CD8-positive, alpha-beta memory T cell (primary cell): Measurements from ENCODE around the gene HOXD9. TPM values are rescaled to one million over a fixed set of nuclear protein-coding genes. Genes with fewer than 3 reads are reported as not detected.
A peak's percentile ranks its signal among the peaks of the same experiment; 100 is the strongest.

Experiments used
- CTCF ChIA-PET: fragments of 350-600 bp; sonication (Branson Sonifier 250); formaldehyde crosslinking; loops from one replicate; lab custom pipeline; 2021; ENCODE audit warnings: antibody characterized with exemption; lab: Charles Lee
- POLR2A ChIA-PET: fragments of 350-600 bp; sonication (Branson Sonifier 250); formaldehyde crosslinking; loops from one replicate; lab custom pipeline; 2021; ENCODE audit warnings: antibody characterized with exemption; lab: Charles Lee
- DNase-seq, 5 donors: peaks; one replicate each; pipeline versions ENCODE4 v3.0.0 to v3.0.0-alpha.2; 2020 to 2022; ENCODE audit warnings: mixed read lengths in 1 of 5
- H3K27ac ChIP-seq: one replicate; pipeline ENCODE4 v1.7.0; 2013; ENCODE audit warnings: low read depth, mild to moderate bottlenecking, low read length, moderate library complexity
- H3K27me3 ChIP-seq: 2 replicates; pipeline ENCODE4 v1.7.0; 2013; ENCODE audit warnings: low read length, mild to moderate bottlenecking; ENCODE audit not compliant: insufficient read depth, poor library complexity, severe bottlenecking
- H3K36me3 ChIP-seq: 2 replicates; pipeline ENCODE4 v1.7.0; 2013; ENCODE audit warnings: mild to moderate bottlenecking, low read length, moderate library complexity; ENCODE audit not compliant: insufficient read depth
- H3K4me1 ChIP-seq: 2 replicates; pipeline ENCODE4 v1.7.0; 2013; ENCODE audit warnings: mild to moderate bottlenecking, low read length, moderate library complexity; ENCODE audit not compliant: insufficient read depth
- H3K4me3 ChIP-seq: 2 replicates; pipeline ENCODE4 v1.7.0; 2013; ENCODE audit warnings: mild to moderate bottlenecking, low read length
- H3K9me3 ChIP-seq: 2 replicates; pipeline ENCODE4 v1.7.0; 2013; ENCODE audit warnings: mild to moderate bottlenecking, low read length
- H3K27ac Mint-ChIP-seq, 8 donors: one replicate each; pipeline ENCODE4 v1.8.0; 2020 to 2021; ENCODE audit warnings: mixed read lengths in 8 of 8, mild to moderate bottlenecking in 6 of 8, inconsistent platforms in 3 of 8, moderate library complexity in 3 of 8
- H3K27me3 Mint-ChIP-seq, 2 donors: one replicate each; pipeline ENCODE4 v1.8.0; 2020 to 2021; ENCODE audit warnings: mixed read lengths in 2 of 2, mild to moderate bottlenecking in 1 of 2, moderate library complexity in 1 of 2
- H3K36me3 Mint-ChIP-seq, 3 donors: one replicate each; pipeline ENCODE4 v1.8.0; 2020 to 2021; ENCODE audit warnings: mixed read lengths in 3 of 3, inconsistent platforms in 1 of 3, mild to moderate bottlenecking in 1 of 3
- H3K4me1 Mint-ChIP-seq, 3 donors: one replicate each; pipeline ENCODE4 v1.8.0; 2020 to 2021; ENCODE audit warnings: mixed read lengths in 3 of 3, inconsistent platforms in 1 of 3, mild to moderate bottlenecking in 1 of 3
- H3K4me3 Mint-ChIP-seq, 7 donors: one replicate each; pipeline ENCODE4 v1.8.0; 2020 to 2021; ENCODE audit warnings: mixed read lengths in 7 of 7, mild to moderate bottlenecking in 6 of 7, moderate library complexity in 4 of 7, inconsistent platforms in 2 of 7
- H3K9me3 Mint-ChIP-seq, 5 donors: one replicate each; pipeline ENCODE4 v1.8.0; 2020 to 2022; ENCODE audit warnings: mixed read lengths in 5 of 5, mild to moderate bottlenecking in 3 of 5, moderate library complexity in 2 of 5, inconsistent platforms in 1 of 5
- polyA plus RNA-seq: library from polyadenylated mRNA; unstranded; fragments of 300-500 nt; fragmentation: Illumina TruSeq; gene quantifications from one replicate; pipeline ENCODE4 v1.2.3, GENCODE V29; 2021
- total RNA-seq, 2 experiments: library from RNA; stranded (reverse); gene quantifications; one replicate each; pipeline ENCODE4 v1.2.3, GENCODE V29; 2021

Gene HOXD9
- total and polyA plus RNA-seq, 3 experiments from 2014 or later, result not detected

DNA sequence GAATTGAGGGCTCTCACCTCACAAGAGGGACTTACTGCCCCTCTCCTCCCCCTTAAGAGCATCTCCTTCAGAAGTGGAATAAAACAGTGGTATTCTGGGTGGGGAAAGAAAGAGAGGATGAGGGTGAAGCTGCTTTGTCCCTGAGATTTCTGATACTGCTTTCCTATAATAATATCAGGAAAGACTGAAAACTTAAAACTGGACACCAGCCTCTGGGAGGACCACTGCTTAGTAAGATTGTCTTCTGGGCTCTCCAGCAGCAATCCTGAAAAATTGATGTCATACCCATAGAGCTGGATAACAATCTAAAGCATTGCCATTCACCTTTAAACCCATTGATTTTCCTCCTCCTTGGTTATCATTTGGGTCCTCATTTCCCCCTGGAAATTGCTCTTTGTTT is 24.1 kb downstream of the HOXD9 start:
- Mint-ChIP-seq H3K27ac (no peak overlapping the region), H3K27me3 (peaks cover 81 to 95% of the 10 kb centered on the region in 2 donors), H3K36me3 (peaks cover 0 to 2% (median 0%) of the 10 kb centered on the region in 3 donors), H3K9me3 (peaks cover 0 to 5% (median 0%) of the 10 kb centered on the region in 5 donors), H3K4me3 (no peak overlapping the region), H3K4me1 (peaks cover 2 to 9% (median 6%) of the 10 kb centered on the region in 3 donors)
- CTCF ChIA-PET, result interaction anchor here (3.7 kb wide), 1 partner anchor 20 kb away, joined by 11 read pairs; no protein-coding TSS in a partner anchor
- H3K4me1 ChIP-seq, result no peaks in the 10 kb centered on the region
- no peaks in the 10 kb centered on the region for H3K36me3 ChIP-seq
- H3K9me3 ChIP-seq, result no peaks in the 10 kb centered on the region
- no peak overlapping the region for H3K27ac ChIP-seq
- no peak overlapping the region for H3K4me3 ChIP-seq
- POLR2A ChIA-PET, result no interaction called here
- peaks cover 78% of the 10 kb centered on the region for H3K27me3 ChIP-seq
- no peak for DNase-seq

DNA sequence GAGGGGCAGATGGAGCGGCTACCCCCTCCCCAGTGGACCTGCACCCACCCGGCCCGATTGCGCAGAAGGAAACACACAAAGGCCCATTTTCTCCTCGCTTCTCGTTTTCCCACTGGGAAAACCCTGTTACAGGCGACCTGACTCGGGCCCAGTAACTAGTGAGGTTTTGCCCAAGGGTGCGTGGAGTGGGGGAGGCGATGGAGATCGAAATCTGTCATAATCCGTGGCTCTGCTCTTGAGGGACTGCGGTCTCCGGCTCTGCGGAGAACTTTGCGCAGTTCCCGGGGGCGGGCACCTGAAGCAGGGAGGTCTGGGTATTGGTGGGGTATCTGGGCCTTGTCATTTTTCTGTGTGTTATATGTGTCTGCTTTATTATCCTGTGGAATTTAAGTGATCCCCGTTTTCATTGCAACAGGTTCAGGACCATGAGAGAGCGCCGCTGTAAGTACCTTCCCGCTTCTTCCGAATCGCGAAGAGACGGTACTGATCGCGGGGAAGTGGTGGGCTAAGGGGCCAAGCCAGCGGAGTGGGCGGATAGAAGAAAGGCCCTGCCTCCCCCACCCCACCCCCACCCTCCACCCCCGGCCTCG is 24.8 kb downstream of the HOXD9 start:
- Mint-ChIP-seq H3K27ac (peak overlapping the region in 1 of 8 donors; percentile 56), H3K4me3 (no peak overlapping the region), H3K27me3 (peaks cover 76 to 89% of the 10 kb centered on the region in 2 donors), H3K36me3 (peaks cover 0 to 2% (median 0%) of the 10 kb centered on the region in 3 donors), H3K4me1 (peaks cover 2 to 9% (median 6%) of the 10 kb centered on the region in 3 donors), H3K9me3 (peaks cover 0 to 5% (median 0%) of the 10 kb centered on the region in 5 donors)
- peaks cover 77% of the 10 kb centered on the region for H3K27me3 ChIP-seq
- no peak overlapping the region for H3K27ac ChIP-seq
- no peaks in the 10 kb centered on the region for H3K4me1 ChIP-seq
- H3K9me3 ChIP-seq, result no peaks in the 10 kb centered on the region
- ChIA-PET CTCF (interaction anchor here (3.7 kb wide), 1 partner anchor 20 kb away, joined by 11 read pairs; no protein-coding TSS in a partner anchor), POLR2A (no interaction called here)
- DNase-seq, result no peak
- H3K4me3 ChIP-seq, result no peak overlapping the region
- no peaks in the 10 kb centered on the region for H3K36me3 ChIP-seq

- H3K4me3 Mint-ChIP-seq, result no peak overlapping the region
- H3K9me3 ChIP-seq, result no peaks in the 10 kb centered on the region
- ChIA-PET CTCF (no interaction called here), POLR2A (no interaction called here)
- H3K27ac Mint-ChIP-seq, result no peak overlapping the region
- no peaks in the 10 kb centered on the region for H3K4me1 ChIP-seq
- H3K4me3 ChIP-seq, result no peak overlapping the region
- peaks cover 2 to 9% (median 6%) of the 10 kb centered on the region in 3 donors for H3K4me1 Mint-ChIP-seq
- H3K27ac ChIP-seq, result no peak overlapping the region
- H3K9me3 Mint-ChIP-seq, result peaks cover 0 to 5% (median 0%) of the 10 kb centered on the region in 5 donors
- H3K36me3 ChIP-seq, result no peaks in the 10 kb centered on the region
- DNase-seq, result no peak
- H3K27me3 ChIP-seq, result peaks cover 71% of the 10 kb centered on the region
- peaks cover 0 to 2% (median 0%) of the 10 kb centered on the region in 3 donors for H3K36me3 Mint-ChIP-seq
- peaks cover 76 to 91% of the 10 kb centered on the region in 2 donors for H3K27me3 Mint-ChIP-seq
These were observed 25.4 kb downstream of the HOXD9 start for GRCh38 chr2:176147800-176148496.

- Mint-ChIP-seq H3K36me3 (peaks cover 0 to 2% (median 0%) of the 10 kb centered on the region in 3 donors), H3K4me3 (no peak overlapping the region), H3K27me3 (peaks cover 76 to 90% of the 10 kb centered on the region in 2 donors), H3K9me3 (peaks cover 0 to 5% (median 0%) of the 10 kb centered on the region in 5 donors), H3K27ac (peak overlapping the region in 1 of 8 donors; percentile 5), H3K4me1 (peaks cover 2 to 9% (median 6%) of the 10 kb centered on the region in 3 donors)
- ChIA-PET CTCF (no interaction called here), POLR2A (no interaction called here)
- no peak for DNase-seq
- H3K27ac ChIP-seq, result no peak overlapping the region
- no peaks in the 10 kb centered on the region for H3K9me3 ChIP-seq
- H3K4me1 ChIP-seq, result no peaks in the 10 kb centered on the region
- H3K4me3 ChIP-seq, result no peak overlapping the region
- H3K36me3 ChIP-seq, result no peaks in the 10 kb centered on the region
- H3K27me3 ChIP-seq, result peaks cover 65% of the 10 kb centered on the region
These were observed 26.4 kb downstream of the HOXD9 start for GRCh38 chr2:176148751-176149421.

- Histone ChIP-seq H3K27ac (no peak overlapping the region), H3K9me3 (no peaks in the 10 kb centered on the region), H3K4me3 (no peak overlapping the region), H3K4me1 (no peaks in the 10 kb centered on the region), H3K36me3 (no peaks in the 10 kb centered on the region), H3K27me3 (peaks cover 64% of the 10 kb centered on the region)
- no peak for DNase-seq
- CTCF ChIA-PET, result no interaction called here
- peaks cover 2 to 9% (median 6%) of the 10 kb centered on the region in 3 donors for H3K4me1 Mint-ChIP-seq
- H3K9me3 Mint-ChIP-seq, result peaks cover 0 to 5% (median 0%) of the 10 kb centered on the region in 5 donors
- peaks cover 76 to 92% of the 10 kb centered on the region in 2 donors for H3K27me3 Mint-ChIP-seq
- H3K27ac Mint-ChIP-seq, result peak overlapping the region in 1 of 8 donors; percentile 5
- peaks cover 0 to 2% (median 0%) of the 10 kb centered on the region in 3 donors for H3K36me3 Mint-ChIP-seq
- POLR2A ChIA-PET, result no interaction called here
- H3K4me3 Mint-ChIP-seq, result no peak overlapping the region
These were observed 27.0 kb downstream of the HOXD9 start for GRCh38 chr2:176149481-176149938.

- no peaks in the 10 kb centered on the region for H3K9me3 ChIP-seq
- Mint-ChIP-seq H3K27ac (peak overlapping the region in 2 of 8 donors; percentile 24 to 37), H3K27me3 (peaks cover 74 to 92% of the 10 kb centered on the region in 2 donors), H3K36me3 (no peaks in the 10 kb centered on the region), H3K4me1 (peaks cover 2 to 9% (median 6%) of the 10 kb centered on the region in 3 donors), H3K4me3 (peak overlapping the region in 2 of 7 donors; percentile 12 to 65), H3K9me3 (peaks cover 0 to 5% (median 0%) of the 10 kb centered on the region in 5 donors)
- no peak overlapping the region for H3K27ac ChIP-seq
- DNase-seq, result no peak
- POLR2A ChIA-PET, result no interaction called here
- peaks cover 61% of the 10 kb centered on the region for H3K27me3 ChIP-seq
- H3K4me1 ChIP-seq, result no peaks in the 10 kb centered on the region
- CTCF ChIA-PET, result interaction anchor here (1.2 kb wide), 1 partner anchor 29 kb away, joined by 3 read pairs; no protein-coding TSS in a partner anchor
- no peaks in the 10 kb centered on the region for H3K36me3 ChIP-seq
- no peak overlapping the region for H3K4me3 ChIP-seq
These were observed 27.5 kb downstream of the HOXD9 start for GRCh38 chr2:176149939-176150583.

DNA sequence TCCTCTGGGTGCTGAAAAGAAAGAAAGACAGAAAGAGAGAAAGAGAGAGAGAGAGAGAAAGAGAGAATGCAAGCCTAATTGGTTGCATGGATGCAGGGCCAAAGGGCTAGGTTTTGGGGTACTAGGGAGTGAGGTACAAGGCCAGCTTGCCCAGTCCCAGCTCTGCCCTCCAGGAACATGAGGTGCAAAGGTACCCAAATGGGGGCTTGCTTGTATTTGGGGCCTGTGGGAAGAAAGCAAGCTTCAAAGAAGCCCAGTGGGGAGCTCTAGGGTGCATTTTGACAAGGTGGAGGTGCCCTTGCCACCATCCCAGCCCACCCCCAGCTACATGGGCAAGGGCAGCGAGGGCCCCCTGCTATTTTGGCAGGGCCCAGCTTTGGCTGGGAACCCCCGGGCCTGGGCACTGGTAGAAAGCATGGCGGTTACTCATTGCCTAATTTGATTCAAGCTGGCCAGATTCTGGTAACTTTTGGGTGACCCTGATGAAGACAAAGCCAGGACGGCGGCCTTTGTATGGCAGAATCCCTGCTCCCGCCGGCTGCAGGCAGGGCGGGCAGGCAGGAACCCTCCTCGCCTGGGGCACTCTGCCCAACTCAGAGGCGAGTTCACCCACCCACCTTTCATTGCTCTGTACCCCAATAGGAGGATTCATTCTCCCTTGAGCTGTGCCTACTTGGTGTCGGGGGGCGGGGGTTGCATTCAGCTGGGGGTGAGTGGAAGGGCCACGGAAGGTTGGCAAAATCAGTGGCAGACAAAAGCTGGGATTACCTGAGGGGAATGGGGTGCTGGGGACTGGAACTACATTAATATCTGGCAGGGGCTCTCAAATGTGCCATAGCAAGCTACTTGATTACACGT is 28.3 kb downstream of the HOXD9 start:
- peak overlapping the region in 1 of 8 donors; percentile 24 for H3K27ac Mint-ChIP-seq

More for the DNA sequence above, 28.3 kb downstream of the HOXD9 start:
- no peak for DNase-seq
- ChIA-PET CTCF (interaction anchor here (0.9 to 1.2 kb wide), 2 partner anchors 10 to 30 kb away, joined by 3 to 4 read pairs; no protein-coding TSS in a partner anchor), POLR2A (interaction anchor here (0.5 kb wide), 1 partner anchor 11 kb away, joined by 4 read pairs; no protein-coding TSS in a partner anchor)
- peaks cover 62% of the 10 kb centered on the region for H3K27me3 ChIP-seq
- no peaks in the 10 kb centered on the region for H3K36me3 Mint-ChIP-seq
- H3K9me3 ChIP-seq, result no peaks in the 10 kb centered on the region
- peak overlapping the region in 2 of 7 donors; percentile 12 to 65 for H3K4me3 Mint-ChIP-seq
- no peak overlapping the region for H3K4me3 ChIP-seq
- H3K36me3 ChIP-seq, result no peaks in the 10 kb centered on the region
- H3K27ac ChIP-seq, result no peak overlapping the region
- no peaks in the 10 kb centered on the region for H3K4me1 ChIP-seq
- peaks cover 79 to 92% of the 10 kb centered on the region in 2 donors for H3K27me3 Mint-ChIP-seq
- H3K9me3 Mint-ChIP-seq, result peaks cover 0 to 5% (median 0%) of the 10 kb centered on the region in 5 donors
- H3K4me1 Mint-ChIP-seq, result peaks cover 2 to 9% (median 6%) of the 10 kb centered on the region in 3 donors
